SK-N-SH (cell line): ENCODE results near the gene RPP30. TPM values are rescaled to one million over a fixed set of nuclear protein-coding genes. Genes with fewer than 3 reads are reported as not detected.

Experiments
- CTCF ChIA-PET: fragments of 300-600, 350-600 bp; formaldehyde crosslinking; extraction: SDS; loops from one replicate; lab custom pipeline; 2021; lab: Yijun Ruan, JAX
- POLR2A ChIA-PET: fragments of 350-600 bp; sonication (Branson Sonifier 250); formaldehyde crosslinking; extraction: SDS; loops from one replicate; lab custom pipeline; 2020; ENCODE audit warnings: antibody characterized with exemption, inconsistent platforms; lab: Yijun Ruan, JAX
- DNase-seq: peaks from one replicate; pipeline ENCODE4 v3.0.0; 2012
- H2AFZ ChIP-seq: fragments of 200-600 bp; sonication (generic); 2 replicates; pipeline ENCODE4 v1.8.1; 2016; ENCODE audit warnings: antibody characterized with exemption, mild to moderate bottlenecking, low read depth
- H3F3A ChIP-seq: fragments of 200-600 bp; sonication (generic); replicated peaks from 2 replicates; pipeline ENCODE3; 2016; ENCODE audit warnings: antibody characterized with exemption, mild to moderate bottlenecking; ENCODE audit not compliant: insufficient read depth
- H3K27ac ChIP-seq, 2 experiments: fragments of 200-500 bp in 1 of 2; fragments of 200-600 bp in 1 of 2; sonication (Bioruptor generic) in 1 of 2; sonication (generic), shearing (Covaris generic) in 1 of 2; 2 replicates each; pipeline versions ENCODE4 v1.5.1 to v1.6.1; 2014 to 2016; ENCODE audit warnings: low read depth in 2 of 2, inconsistent platforms in 1 of 2, low read length in 1 of 2, mild to moderate bottlenecking in 1 of 2, mixed read lengths in 1 of 2
- H3K27me3 ChIP-seq: fragments of 200-600 bp; sonication (generic), shearing (Covaris generic); 2 replicates; pipeline ENCODE4 v1.6.1; 2016; ENCODE audit warnings: mixed run types; ENCODE audit not compliant: insufficient read depth
- H3K36me3 ChIP-seq, 2 experiments: fragments of 200-500 bp in 1 of 2; fragments of 200-600 bp in 1 of 2; sonication (Bioruptor generic) in 1 of 2; sonication (generic) in 1 of 2; replicated peaks in 1 of 2; 2 replicates each; pipeline versions ENCODE3 to v1.5.1; 2014 to 2016; ENCODE audit warnings: low read length in 1 of 2, mild to moderate bottlenecking in 1 of 2; ENCODE audit not compliant: insufficient read depth in 2 of 2, control insufficient read depth in 1 of 2
- H3K4me1 ChIP-seq, 2 experiments: fragments of 200-500 bp in 1 of 2; fragments of 200-600 bp in 1 of 2; sonication (Bioruptor generic) in 1 of 2; sonication (generic), shearing (Covaris generic) in 1 of 2; 2 replicates each; pipeline versions ENCODE4 v1.5.1 to v1.6.1; 2014 to 2016; ENCODE audit warnings: low read depth in 1 of 2, low read length in 1 of 2, mixed run types in 1 of 2; ENCODE audit not compliant: insufficient read depth in 2 of 2, control insufficient read depth in 1 of 2
- H3K4me2 ChIP-seq: fragments of 200-600 bp; sonication (generic), shearing (Covaris generic); 2 replicates; pipeline ENCODE4 v1.6.1; 2017; ENCODE audit warnings: mixed run types
- H3K4me3 ChIP-seq, 2 experiments: fragments of 200-500 bp in 1 of 2; fragments of 200-600 bp in 1 of 2; sonication (Bioruptor generic) in 1 of 2; sonication (generic), shearing (Covaris generic) in 1 of 2; 2 replicates each; pipeline versions ENCODE4 v1.5.1 to v1.8.1; 2014 to 2016; ENCODE audit warnings: low read depth in 2 of 2, inconsistent platforms in 1 of 2, low read length in 1 of 2, mild to moderate bottlenecking in 1 of 2, mixed read lengths in 1 of 2, moderate library complexity in 1 of 2
- H3K79me2 ChIP-seq: fragments of 200-600 bp; sonication (generic); 2 replicates; pipeline ENCODE4 v1.8.1; 2017; ENCODE audit warnings: mild to moderate bottlenecking; ENCODE audit not compliant: insufficient read depth
- H3K9ac ChIP-seq: fragments of 200-600 bp; sonication (generic); 2 replicates; pipeline ENCODE4 v1.6.1; 2017; ENCODE audit warnings: mixed run types
- H3K9me2 ChIP-seq: fragments of 200-600 bp; sonication (generic); 2 replicates; pipeline ENCODE4 v1.6.1; 2017; ENCODE audit warnings: mixed run types
- H3K9me3 ChIP-seq: fragments of 200-600 bp; sonication (generic); 2 replicates; pipeline ENCODE4 v1.6.1; 2017; ENCODE audit warnings: mixed run types, mild to moderate bottlenecking, moderate library complexity
- H4K20me1 ChIP-seq: fragments of 200-600 bp; sonication (generic); 2 replicates; pipeline ENCODE4 v1.6.1; 2017; ENCODE audit warnings: mild to moderate bottlenecking, mixed run types; ENCODE audit not compliant: insufficient read depth
- CHD2 ChIP-seq: fragments of 150-350 bp; IDR thresholded peaks from 2 replicates; pipeline ENCODE4 v1.6.1; 2018; ENCODE audit warnings: low read length; ENCODE audit not compliant: partially characterized antibody
- CTCF ChIP-seq: fragments of 200-600 bp; sonication (generic); IDR thresholded peaks from 2 replicates; pipeline ENCODE4 v1.6.1; 2017; ENCODE audit warnings: antibody characterized with exemption, mild to moderate bottlenecking, moderate library complexity
- ELF1 ChIP-seq: IDR thresholded peaks from 2 replicates; pipeline ENCODE4 v1.4.0; 2012
- EP300 ChIP-seq, 2 experiments: IDR thresholded peaks; 2 replicates each; pipeline versions ENCODE4 v1.4.0 to v1.6.1; 2012; ENCODE audit warnings: borderline replicate concordance in 1 of 2, low read depth in 1 of 2, low read length in 1 of 2
- EZH2phosphoT487 ChIP-seq: fragments of 200-600 bp; sonication (generic); IDR thresholded peaks from 2 replicates; pipeline ENCODE4 v1.6.1; 2017; ENCODE audit warnings: low read depth, mixed run types, mild to moderate bottlenecking, antibody characterized with exemption, moderate library complexity, borderline replicate concordance
- FOSL2 ChIP-seq: IDR thresholded peaks from 2 replicates; pipeline ENCODE4 v1.4.0; 2012; ENCODE audit warnings: low read depth, mild to moderate bottlenecking, moderate library complexity, borderline replicate concordance
- GATA2 ChIP-seq: sonication (generic); formaldehyde crosslinking; IDR thresholded peaks from 2 replicates; pipeline ENCODE4 v1.5.0; 2020; ENCODE audit warnings: mild to moderate bottlenecking, missing genetic modification reagents
- MAX ChIP-seq: IDR thresholded peaks from 2 replicates; pipeline ENCODE4 v1.4.0; 2012; ENCODE audit warnings: low read depth
- MXI1 ChIP-seq: IDR thresholded peaks from 2 replicates; pipeline ENCODE4 v1.6.1; 2012; ENCODE audit warnings: mild to moderate bottlenecking, low read depth, low read length, improper control_type of control experiment
- NRF1 ChIP-seq: IDR thresholded peaks from 2 replicates; pipeline ENCODE4 v1.6.1; 2012; ENCODE audit warnings: low read depth, mild to moderate bottlenecking, low read length
- POLR2AphosphoS5 ChIP-seq: IDR thresholded peaks from 2 replicates; pipeline ENCODE4 v1.6.1; 2012; ENCODE audit warnings: low read depth, low read length
- RAD21 ChIP-seq: IDR thresholded peaks from 2 replicates; pipeline ENCODE4 v1.6.1; 2012; ENCODE audit warnings: mild to moderate bottlenecking, low read length
- RCOR1 ChIP-seq: fragments of 150-350 bp; IDR thresholded peaks from 2 replicates; pipeline ENCODE4 v1.6.1; 2017; ENCODE audit warnings: antibody characterized with exemption, low read length
- REST ChIP-seq: IDR thresholded peaks from 2 replicates; pipeline ENCODE4 v1.6.1; 2012; ENCODE audit warnings: mild to moderate bottlenecking, low read depth, low read length, moderate library complexity
- RFX5 ChIP-seq: IDR thresholded peaks from 2 replicates; pipeline ENCODE4 v1.6.1; 2012; ENCODE audit warnings: mild to moderate bottlenecking, improper control_type of control experiment, low read length
- RXRA ChIP-seq: IDR thresholded peaks from 2 replicates; pipeline ENCODE4 v1.4.0; 2012; ENCODE audit warnings: low read depth, mild to moderate bottlenecking, borderline replicate concordance
- SIN3A ChIP-seq: IDR thresholded peaks from 2 replicates; pipeline ENCODE4 v1.6.1; 2012; ENCODE audit warnings: low read depth, mild to moderate bottlenecking, low read length, moderate library complexity, borderline replicate concordance
- SMC3 ChIP-seq: IDR thresholded peaks from 2 replicates; pipeline ENCODE4 v1.6.1; 2012; ENCODE audit warnings: low read depth, low read length, improper control_type of control experiment
- TCF12 ChIP-seq: IDR thresholded peaks from 2 replicates; pipeline ENCODE4 v1.4.0; 2012
- USF1 ChIP-seq: IDR thresholded peaks from 2 replicates; pipeline ENCODE4 v1.4.0; 2012; ENCODE audit warnings: low read depth, borderline replicate concordance
- YY1 ChIP-seq: IDR thresholded peaks from 2 replicates; pipeline ENCODE4 v1.4.0; 2012; ENCODE audit warnings: low read depth, mild to moderate bottlenecking
- WGBS: methylation state at CpG from one replicate; pipeline ENCODE4 v1.1.6; 2017; ENCODE audit warnings: low lambda C conversion rate; 5-methylcytosine and 5-hydroxymethylcytosine counted together
- polyA plus RNA-seq, 3 experiments: library from polyadenylated mRNA; depleted of rRNA; stranded (reverse); fragments of >200 nt; gene quantifications; 2 replicates each; pipeline ENCODE4 v1.2.3, GENCODE V29; 2012
- TF ChIP-seq, protein P1 (sequence below): fragments of 150-350 bp; IDR thresholded peaks from 2 replicates; pipeline ENCODE4 v1.6.1; 2016; ENCODE audit warnings: mild to moderate bottlenecking, low read depth, low read length
- TF ChIP-seq, protein P2 (sequence below): IDR thresholded peaks from 2 replicates; pipeline ENCODE4 v1.4.0; 2012; ENCODE audit warnings: low read depth, borderline replicate concordance

Gene RPP30
- polyA plus RNA-seq, 1 of the 3 experiments (the other 2 are of a cell fraction): 16.7 TPM

DNA sequence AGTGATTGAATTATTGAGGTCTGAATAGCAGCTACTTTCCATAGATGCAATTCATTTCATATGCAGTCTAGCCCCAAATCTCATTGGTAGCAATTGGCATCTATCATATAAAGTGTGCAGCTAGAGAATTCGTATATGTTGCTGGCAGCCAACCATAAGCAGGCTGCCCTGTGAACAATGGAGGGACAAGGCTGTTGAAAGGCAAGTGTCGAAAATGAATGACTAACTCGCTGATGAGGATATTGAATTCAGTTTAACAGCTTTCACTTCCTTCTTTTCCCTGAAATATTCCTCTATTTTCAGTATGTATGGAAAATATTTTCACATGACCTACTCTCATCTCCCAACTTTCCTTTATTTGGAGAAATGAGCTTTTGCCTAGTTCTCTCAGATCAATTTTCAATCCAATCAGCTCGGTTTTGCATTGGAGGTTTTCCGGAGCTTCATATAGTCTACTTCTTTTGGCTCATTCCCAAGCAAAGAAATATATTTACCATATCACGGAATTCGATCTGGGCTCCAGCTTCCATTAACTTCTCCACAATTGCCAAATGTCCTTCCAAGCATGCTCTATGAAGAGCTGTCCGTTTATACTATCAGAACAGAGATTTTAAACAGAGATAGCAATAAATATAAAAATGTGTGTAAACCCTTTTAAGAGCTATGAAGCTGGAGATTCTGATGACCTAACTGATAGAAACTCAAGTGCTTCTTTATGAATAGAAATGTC, 45.6 kb downstream of the RPP30 start:
- Histone ChIP-seq H3K79me2 (peaks cover 11% of the 10 kb centered on the region; the same call in 1 of the 2 replicates), H3K27me3 (no peaks in the 10 kb centered on the region), H3K9ac (peak overlapping the region; percentile 8; the same call in 1 of the 2 replicates), H3K9me2 (no peaks in the 10 kb centered on the region), H4K20me1 (no peaks in the 10 kb centered on the region), H3K27ac (peak overlapping the region; percentile 62 to 91; a peak in 3 of 4 replicates), H3K9me3 (no peaks in the 10 kb centered on the region), H3K36me3 (peaks cover 3 to 36% of the 10 kb centered on the region in 2 experiments), H3K4me1 (peaks cover 10 to 17% of the 10 kb centered on the region in 2 experiments), H3F3A (peaks cover 62% of the 10 kb centered on the region), H2AFZ (peak overlapping the region; percentile 30; the same call in 1 of the 2 replicates), H3K4me3 (peak overlapping the region in 1 of 2 experiments; percentile 31; a peak in 2 of 4 replicates), H3K4me2 (peak overlapping the region; percentile 54; the same call in 1 of the 2 replicates)
- 22% methylated on average over 8 of the region's 8 CpGs for WGBS
- peak; percentile 11 for DNase-seq
- ChIA-PET CTCF (interaction anchor here (1.1 to 3.6 kb wide), 6 partner anchors 8 to 380 kb away, joined by 3 to 21 read pairs (median 4); no protein-coding TSS in a partner anchor), POLR2A (no interaction called here)
- TF ChIP-seq RAD21: no peak
- TF ChIP-seq FOSL2: no peak
- TF ChIP-seq POLR2AphosphoS5: peak; percentile 64
- TF ChIP-seq RFX5: no peak
- TF ChIP-seq, protein P1, sequence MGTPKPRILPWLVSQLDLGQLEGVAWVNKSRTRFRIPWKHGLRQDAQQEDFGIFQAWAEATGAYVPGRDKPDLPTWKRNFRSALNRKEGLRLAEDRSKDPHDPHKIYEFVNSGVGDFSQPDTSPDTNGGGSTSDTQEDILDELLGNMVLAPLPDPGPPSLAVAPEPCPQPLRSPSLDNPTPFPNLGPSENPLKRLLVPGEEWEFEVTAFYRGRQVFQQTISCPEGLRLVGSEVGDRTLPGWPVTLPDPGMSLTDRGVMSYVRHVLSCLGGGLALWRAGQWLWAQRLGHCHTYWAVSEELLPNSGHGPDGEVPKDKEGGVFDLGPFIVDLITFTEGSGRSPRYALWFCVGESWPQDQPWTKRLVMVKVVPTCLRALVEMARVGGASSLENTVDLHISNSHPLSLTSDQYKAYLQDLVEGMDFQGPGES: no peak
- no peak for TF ChIP-seq SIN3A
- TF ChIP-seq RXRA: peak; percentile 55; the same call in 1 of the 2 replicates
- TF ChIP-seq MAX: peak; percentile 29; the same call in 1 of the 2 replicates
- TF ChIP-seq EZH2phosphoT487: no peak
- TF ChIP-seq EP300 (IDR thresholded peaks at IDR 0.05; ENCODE audit: borderline replicate concordance in 1 of 2, low read depth in 1 of 2, low read length in 1 of 2): peak; percentile 71 to 92
- peak; percentile 37 for TF ChIP-seq GATA2 (CRISPR knock-in tag)
- TF ChIP-seq TCF12: peak; percentile 93
- no peak for TF ChIP-seq YY1
- TF ChIP-seq USF1: no peak
- TF ChIP-seq, protein P2, sequence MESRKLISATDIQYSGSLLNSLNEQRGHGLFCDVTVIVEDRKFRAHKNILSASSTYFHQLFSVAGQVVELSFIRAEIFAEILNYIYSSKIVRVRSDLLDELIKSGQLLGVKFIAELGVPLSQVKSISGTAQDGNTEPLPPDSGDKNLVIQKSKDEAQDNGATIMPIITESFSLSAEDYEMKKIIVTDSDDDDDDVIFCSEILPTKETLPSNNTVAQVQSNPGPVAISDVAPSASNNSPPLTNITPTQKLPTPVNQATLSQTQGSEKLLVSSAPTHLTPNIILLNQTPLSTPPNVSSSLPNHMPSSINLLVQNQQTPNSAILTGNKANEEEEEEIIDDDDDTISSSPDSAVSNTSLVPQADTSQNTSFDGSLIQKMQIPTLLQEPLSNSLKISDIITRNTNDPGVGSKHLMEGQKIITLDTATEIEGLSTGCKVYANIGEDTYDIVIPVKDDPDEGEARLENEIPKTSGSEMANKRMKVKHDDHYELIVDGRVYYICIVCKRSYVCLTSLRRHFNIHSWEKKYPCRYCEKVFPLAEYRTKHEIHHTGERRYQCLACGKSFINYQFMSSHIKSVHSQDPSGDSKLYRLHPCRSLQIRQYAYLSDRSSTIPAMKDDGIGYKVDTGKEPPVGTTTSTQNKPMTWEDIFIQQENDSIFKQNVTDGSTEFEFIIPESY: 0 out of 2 replicates have a peak, but pooled peaks have one; percentile 16
- TF ChIP-seq MXI1: no peak
- TF ChIP-seq REST: no peak
- TF ChIP-seq SMC3: no peak
- TF ChIP-seq RCOR1: no peak
- peak; percentile 36 for TF ChIP-seq CHD2
- no peak for TF ChIP-seq ELF1
- TF ChIP-seq CTCF: no peak
- TF ChIP-seq NRF1: no peak
